OCI-LY7 (cell line): ENCODE measurements around the gene C12orf57.

Experiments used
- CTCF ChIP-seq: fragments of 200-600 bp; sonication (generic); conservative IDR thresholded peaks from 2 replicates; pipeline ENCODE4 v1.5.1; 2014; ENCODE audit warnings: mild to moderate bottlenecking, antibody characterized with exemption, low read length, moderate library complexity, mixed read lengths
- EZH2phosphoT487 ChIP-seq: fragments of 200-600 bp; sonication (generic); IDR thresholded peaks from 2 replicates; pipeline ENCODE4 v1.6.1; 2018; ENCODE audit warnings: low read depth, borderline replicate concordance, mild to moderate bottlenecking, mixed run types, antibody characterized with exemption, low read length, moderate library complexity, mixed read lengths

GRCh38 chr12:6963016-6963731, 19.4 kb downstream of the C12orf57 start:
- TF ChIP-seq CTCF: no peak
- no peak for TF ChIP-seq EZH2phosphoT487
